GM10266 (cell line): ENCODE results near the gene FZD7.
A peak's percentile ranks its signal among the peaks of the same experiment; 100 is the strongest.

ENCODE experiments used
- DNase-seq: peaks from one replicate; pipeline ENCODE4 v3.0.0; 2012; ENCODE audit errors: extremely low spot score
- CTCF ChIP-seq: IDR thresholded peaks from 2 replicates; pipeline ENCODE4 v1.5.1; 2012; ENCODE audit warnings: mild to moderate bottlenecking, low read depth; ENCODE audit not compliant: control insufficient read depth, insufficient read depth; ENCODE audit errors: missing control alignments

Gene FZD7

GRCh38 chr2:202031246-202031951 lies 2.3 kb upstream of the FZD7 start:
- TF ChIP-seq CTCF: no peak
- DNase-seq: no peak

DNA sequence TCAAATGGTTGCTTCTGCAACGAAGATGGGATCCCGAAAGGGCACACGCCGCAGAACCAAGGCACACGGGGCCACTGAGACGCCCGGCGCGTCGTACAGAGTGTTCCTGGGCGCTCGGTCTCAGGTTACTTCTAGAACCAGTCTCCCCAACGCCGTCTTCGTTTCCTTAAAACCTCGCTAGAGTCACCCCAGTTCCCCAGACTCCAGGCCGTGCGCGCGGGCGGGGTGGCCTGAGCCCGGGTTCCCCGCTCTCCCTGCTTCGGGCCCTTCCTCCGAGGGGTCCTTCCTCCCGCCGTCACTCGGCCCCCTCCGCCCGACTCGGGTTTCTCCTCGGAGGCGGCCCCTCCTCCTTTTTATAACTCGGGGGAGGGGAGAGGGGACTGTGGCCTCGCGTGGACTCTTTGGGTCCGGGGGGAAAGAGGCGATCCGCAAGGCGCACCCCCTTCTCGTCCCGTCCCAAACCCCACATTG lies 774 bp upstream of the FZD7 start:
- peak; percentile 65 for DNase-seq
- TF ChIP-seq CTCF: no peak

GRCh38 chr2:202034249-202035088 lies 814 bp downstream of the FZD7 start:
- DNase-seq: peak; percentile 41
- TF ChIP-seq CTCF: no peak

- DNase-seq: no peak
- TF ChIP-seq CTCF: peak; percentile 43
Measured at GRCh38 chr2:202035089-202035940, 1.7 kb downstream of the FZD7 start.

DNA sequence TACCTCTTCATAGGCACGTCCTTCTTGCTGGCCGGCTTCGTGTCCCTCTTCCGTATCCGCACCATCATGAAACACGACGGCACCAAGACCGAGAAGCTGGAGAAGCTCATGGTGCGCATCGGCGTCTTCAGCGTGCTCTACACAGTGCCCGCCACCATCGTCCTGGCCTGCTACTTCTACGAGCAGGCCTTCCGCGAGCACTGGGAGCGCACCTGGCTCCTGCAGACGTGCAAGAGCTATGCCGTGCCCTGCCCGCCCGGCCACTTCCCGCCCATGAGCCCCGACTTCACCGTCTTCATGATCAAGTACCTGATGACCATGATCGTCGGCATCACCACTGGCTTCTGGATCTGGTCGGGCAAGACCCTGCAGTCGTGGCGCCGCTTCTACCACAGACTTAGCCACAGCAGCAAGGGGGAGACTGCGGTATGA lies 2.3 kb downstream of the FZD7 start:
- TF ChIP-seq CTCF: no peak
- no peak for DNase-seq

- no peak for DNase-seq
- no peak for TF ChIP-seq CTCF
Measured at GRCh38 chr2:202036601-202037037, 3.0 kb downstream of the FZD7 start.
